ENCODE results near the gene KCNMB3.
"Not testable (repeated sequence)": the region's sequence is repeated elsewhere in the genome, so short reads cannot be mapped to it uniquely, and the experiment has no call there.

KCNMB3 gene

GRCh38 chr3:179250803-179251476 lies at the start of gene KCNMB3:
Gene KCNMB3 (minus strand): TSS chr3:179251114. CDS start chr3:179250990, 124 bp downstream.
- DNase-seq, result no peak

- no peak for DNase-seq
Observed at GRCh38 chr3:179299999-179300613, 49.2 kb upstream of the KCNMB3 start.

GRCh38 chr3:179299316-179299715 lies 48.4 kb upstream of the KCNMB3 start:
- DNase-seq, result no peak

- DNase-seq, result no peak
Observed at GRCh38 chr3:179297971-179298725, 47.2 kb upstream of the KCNMB3 start.

GRCh38 chr3:179292450-179292849 lies 41.5 kb upstream of the KCNMB3 start:
- no peak for DNase-seq

- no peak for DNase-seq
Observed at GRCh38 chr3:179289295-179289694, 38.4 kb upstream of the KCNMB3 start.

GRCh38 chr3:179288845-179289244 lies 37.9 kb upstream of the KCNMB3 start:
- DNase-seq, result no peak

- no peak for DNase-seq
Observed at GRCh38 chr3:179286331-179286730, 35.4 kb upstream of the KCNMB3 start.

GRCh38 chr3:179281825-179282224 lies 30.9 kb upstream of the KCNMB3 start:
- no peak for DNase-seq

- no peak for DNase-seq
Observed at GRCh38 chr3:179279837-179280236, 28.9 kb upstream of the KCNMB3 start.

- no peak for DNase-seq
Observed at GRCh38 chr3:179278932-179279693, 28.2 kb upstream of the KCNMB3 start.

- no peak for DNase-seq
Observed at GRCh38 chr3:179278151-179278550, 27.2 kb upstream of the KCNMB3 start.

GRCh38 chr3:179276743-179277142 lies 25.8 kb upstream of the KCNMB3 start:
- DNase-seq, result no peak

GRCh38 chr3:179276001-179276400 lies 25.1 kb upstream of the KCNMB3 start:
- no peak for DNase-seq

- not testable (repeated sequence) for DNase-seq
Observed at GRCh38 chr3:179274434-179274833, 23.5 kb upstream of the KCNMB3 start.

- DNase-seq, result no peak
Observed at GRCh38 chr3:179272385-179272784, 21.5 kb upstream of the KCNMB3 start.

GRCh38 chr3:179269152-179269707 lies 18.3 kb upstream of the KCNMB3 start:
- DNase-seq, result no peak

GRCh38 chr3:179268400-179269051 lies 17.6 kb upstream of the KCNMB3 start:
- DNase-seq, result no peak

- DNase-seq, result no peak
Observed at GRCh38 chr3:179266701-179267211, 15.8 kb upstream of the KCNMB3 start.

- no peak for DNase-seq
Observed at GRCh38 chr3:179265875-179266274, 15.0 kb upstream of the KCNMB3 start.

GRCh38 chr3:179265092-179265491 lies 14.2 kb upstream of the KCNMB3 start:
- no peak for DNase-seq

GRCh38 chr3:179264449-179264848 lies 13.5 kb upstream of the KCNMB3 start:
- no peak for DNase-seq

Data from activated CD4-positive, CD25-positive, alpha-beta regulatory T cell treated with anti-CD3 and anti-CD28 coated beads, Interleukin-2, amount 50 U/mL, for 72 hours (primary cell).